ENCODE data around the gene TSHZ2.

- TF ChIP-seq CTCF (conservative IDR thresholded peaks at IDR 0.05 in 1 of 2, IDR thresholded peaks at IDR 0.05 in 1 of 2; ENCODE audit: extremely low read depth in 1 of 2, insufficient read depth in 1 of 2, low read depth in 1 of 2, low read length in 2 of 2), result no peak
- no peak for TF ChIP-seq EZH2 (IDR thresholded peaks at IDR 0.05; ENCODE audit: borderline replicate concordance, low read length)
Measured at GRCh38 chr20:52996130-52996529, 24.0 kb downstream of the TSHZ2 start.
